HepG2 (cell line): ENCODE measurements around the gene AHSG. TPM values are rescaled to one million over a fixed set of nuclear protein-coding genes. Genes with fewer than 3 reads are reported as not detected.

Source experiments
- ATAC-seq: fragments of 200-7000 bp; cut with Tn5 transposase; 3 replicates; pipeline ENCODE4 v1.9.1; 2020; ENCODE audit warnings: mild to moderate bottlenecking, moderate library complexity
- BruUV-seq: library from RNA; stranded (reverse); fragments of 400-500 nt; replicated peaks from 2 replicates; lab custom pipeline; 2021; lab: Mats Ljungman, UMichigan
- CTCF ChIA-PET: fragments of 300-600 bp; formaldehyde crosslinking; extraction: SDS; loops from one replicate; lab custom pipeline; 2021; ENCODE audit warnings: low total read pairs, inconsistent platforms, low intra/inter-chr PET ratio; lab: Yijun Ruan, JAX
- POLR2A ChIA-PET: fragments of 350-600 bp; sonication (Branson Sonifier 250); formaldehyde crosslinking; loops from one replicate; lab custom pipeline; 2020; ENCODE audit warnings: antibody characterized with exemption, inconsistent platforms; lab: Yijun Ruan, JAX
- DNase-seq: peaks from one replicate; pipeline ENCODE4 v3.0.0-alpha.2; 2015; ENCODE audit warnings: low spot score
- FAIRE-seq: peaks from 3 replicates; lab custom pipeline; 2011; peaks lifted over from hg19 to GRCh38; lab: Jason Lieb, UNC
- H2AFZ ChIP-seq: one replicate; pipeline ENCODE4 v1.6.1; 2011; ENCODE audit warnings: low read length, inconsistent platforms
- H3K27ac ChIP-seq: fragments of 300-600 bp; 3 replicates; pipeline ENCODE4 v1.8.0; 2011; ENCODE audit warnings: mixed run types, mild to moderate bottlenecking, mixed read lengths, low read length, inconsistent platforms; ENCODE audit not compliant: insufficient read depth; ENCODE audit errors: extremely low read length
- H3K27me3 ChIP-seq, 2 experiments: fragments of 200-600 bp in 1 of 2; 2 replicates in 1 of 2; 3 replicates in 1 of 2; pipeline versions ENCODE4 v1.6.0 to v1.8.0; 2011; ENCODE audit warnings: low read length in 2 of 2, mild to moderate bottlenecking in 2 of 2, moderate library complexity in 2 of 2, inconsistent platforms in 1 of 2; ENCODE audit not compliant: insufficient read depth in 2 of 2, control insufficient read depth in 1 of 2
- H3K36me3 ChIP-seq, 2 experiments: fragments of 200-600 bp in 1 of 2; replicated peaks in 1 of 2; 2 replicates in 1 of 2; 3 replicates in 1 of 2; pipeline versions ENCODE4 v1.5.1 to v1.8.0; 2011; ENCODE audit warnings: low read length in 2 of 2, inconsistent platforms in 1 of 2; ENCODE audit not compliant: insufficient read depth in 2 of 2, control insufficient read depth in 1 of 2
- H3K4me1 ChIP-seq: 2 replicates; pipeline ENCODE4 v1.5.1; 2012; ENCODE audit warnings: low read length, inconsistent platforms; ENCODE audit not compliant: insufficient read depth
- H3K4me2 ChIP-seq: 2 replicates; pipeline ENCODE4 v1.6.0; 2011; ENCODE audit warnings: low read depth, low read length, inconsistent platforms
- H3K4me3 ChIP-seq, 3 experiments: fragments of 200-600 bp in 1 of 3; sonication (generic), shearing (Covaris generic) in 1 of 3; replicated peaks in 1 of 3; 2 replicates each; pipeline ENCODE4 v1.5.1; 2011 to 2016; ENCODE audit warnings: low read length in 3 of 3, inconsistent platforms in 2 of 3, low read depth in 2 of 3, mild to moderate bottlenecking in 2 of 3, control low read depth in 1 of 3, mixed read lengths in 1 of 3; ENCODE audit not compliant: insufficient read depth in 1 of 3
- H3K79me2 ChIP-seq: one replicate; pipeline ENCODE4 v1.6.1; 2011; ENCODE audit warnings: low read length, inconsistent platforms; ENCODE audit not compliant: insufficient read depth
- H3K9ac ChIP-seq: 2 replicates; pipeline ENCODE4 v1.6.0; 2011; ENCODE audit warnings: mild to moderate bottlenecking, low read depth, low read length, inconsistent platforms; ENCODE audit not compliant: insufficient read depth
- H3K9me3 ChIP-seq: 2 replicates; pipeline ENCODE4 v1.5.1; 2012; ENCODE audit warnings: mild to moderate bottlenecking, low read length
- H4K20me1 ChIP-seq: 2 replicates; pipeline ENCODE4 v1.6.0; 2011; ENCODE audit warnings: inconsistent platforms, mild to moderate bottlenecking, low read length, moderate library complexity; ENCODE audit not compliant: insufficient read depth
- ATF5 ChIP-seq: sonication (generic); formaldehyde crosslinking; IDR thresholded peaks from 2 replicates; pipeline ENCODE4 v1.4.0; 2020; ENCODE audit warnings: mild to moderate bottlenecking, low read depth, missing genetic modification reagents
- ATM ChIP-seq: fragments of 450-650 bp; IDR thresholded peaks from 2 replicates; pipeline ENCODE4 v1.7.1; 2017; ENCODE audit warnings: mild to moderate bottlenecking, borderline replicate concordance
- CBFB ChIP-seq: sonication (generic); formaldehyde crosslinking; IDR thresholded peaks from 2 replicates; pipeline ENCODE4 v1.4.0; 2020; ENCODE audit warnings: missing genetic modification reagents
- DNMT1 ChIP-seq: sonication (generic); formaldehyde crosslinking; IDR thresholded peaks from 2 replicates; pipeline ENCODE4 v1.5.1; 2020; ENCODE audit warnings: mild to moderate bottlenecking, missing genetic modification reagents
- FOXO4 ChIP-seq: sonication (generic); formaldehyde crosslinking; conservative IDR thresholded peaks from 2 replicates; pipeline ENCODE4 v1.8.1; 2023; ENCODE audit warnings: missing genetic modification reagents
- MLX ChIP-seq: IDR thresholded peaks from 2 replicates; pipeline ENCODE4 v1.6.1; 2016
- THAP7 ChIP-seq: sonication (generic); formaldehyde crosslinking; IDR thresholded peaks from 2 replicates; pipeline ENCODE4 v1.8.1; 2023; ENCODE audit warnings: mild to moderate bottlenecking, missing genetic modification reagents
- THYN1 ChIP-seq: sonication (generic); formaldehyde crosslinking; IDR thresholded peaks from 2 replicates; pipeline ENCODE4 v1.8.1; 2023; ENCODE audit warnings: low read depth, mild to moderate bottlenecking, moderate library complexity, missing genetic modification reagents, borderline replicate concordance
- ZBTB42 ChIP-seq: sonication (generic); formaldehyde crosslinking; IDR thresholded peaks from 2 replicates; pipeline ENCODE4 v1.5.0; 2020; ENCODE audit warnings: mild to moderate bottlenecking, missing genetic modification reagents
- ZNF205 ChIP-seq: IDR thresholded peaks from 2 replicates; pipeline ENCODE4 v1.6.1; 2018; ENCODE audit warnings: missing biosample characterization, missing genetic modification reagents
- ZNF704 ChIP-seq: sonication (generic); formaldehyde crosslinking; IDR thresholded peaks from 2 replicates; pipeline ENCODE4 v1.8.1; 2023; ENCODE audit warnings: mild to moderate bottlenecking, inconsistent platforms, moderate library complexity, missing genetic modification reagents, borderline replicate concordance
- ZNF747 ChIP-seq: sonication (generic); formaldehyde crosslinking; IDR thresholded peaks from 2 replicates; pipeline ENCODE4 v1.8.1; 2023; ENCODE audit warnings: missing genetic modification reagents, mild to moderate bottlenecking, borderline replicate concordance
- ZNF775 ChIP-seq: sonication (generic); formaldehyde crosslinking; IDR thresholded peaks from 2 replicates; pipeline ENCODE4 v1.4.0; 2020; ENCODE audit warnings: missing genetic modification reagents, mild to moderate bottlenecking, moderate library complexity, borderline replicate concordance
- WGBS: methylation state at CpG from one replicate; pipeline ENCODE4 v1.1.6; 2017; ENCODE audit warnings: low lambda C conversion rate; 5-methylcytosine and 5-hydroxymethylcytosine counted together
- in situ Hi-C: cut with HindIII; loops from 2 replicates; pipeline ENCODE4 v1.10.0; 2017; ENCODE audit warnings: low pct_unique_long_range_greater_than_20kb; ENCODE audit not compliant: extremely low pct_ligation_motif_present
- intact Hi-C: fragments of 100-400 bp; cut with micrococcal nuclease; formaldehyde crosslinking; loops from one replicate; pipeline ENCODE4 v1.10.0; 2022; ENCODE audit not compliant: unreplicated experiment
- polyA plus RNA-seq, 8 experiments: library from polyadenylated mRNA; depleted of rRNA in 3 of 8; stranded (reverse) in 7 of 8; unstranded in 1 of 8; fragments of >200 nt; fragmentation: Illumina TruSeq in 4 of 8; extraction: Trizol in 4 of 8; gene quantifications; 2 replicates each; pipeline versions ENCODE4 v1.2.1 to v1.2.3, GENCODE V29; 2011 to 2016; ENCODE audit warnings: low read depth in 4 of 8, missing spikeins in 1 of 8, mixed read lengths in 1 of 8; ENCODE audit not compliant: insufficient read depth in 1 of 8
- total RNA-seq, 5 experiments: library from RNA; depleted of rRNA; stranded (reverse); fragments of >200 nt; fragmentation: Illumina TruSeq; extraction: Trizol; gene quantifications; 2 replicates each; pipeline ENCODE4 v1.2.3, GENCODE V29; 2016; ENCODE audit warnings: low read depth in 1 of 5

The AHSG gene
- total and polyA plus RNA-seq, 2 of the 13 experiments (the other 11 are each of a cell fraction or from before 2014, with no cell fraction given): 2,043 to 19,152 TPM

GRCh38 chr3:186668426-186668825 lies 55.6 kb downstream of the AHSG start:
- TF ChIP-seq ZNF747 (CRISPR knock-in tag): no peak
- TF ChIP-seq DNMT1: no peak
- no peak for TF ChIP-seq FOXO4 (CRISPR knock-in tag)
- TF ChIP-seq ZNF205 (CRISPR knock-in tag): no peak
- no peak for TF ChIP-seq ZBTB42
- no peak for TF ChIP-seq ZNF704 (CRISPR knock-in tag)
- no peak for TF ChIP-seq ATM
- TF ChIP-seq ZNF775: no peak
- no peak for TF ChIP-seq MLX
- TF ChIP-seq THAP7 (CRISPR knock-in tag): no peak
- TF ChIP-seq ATF5 (CRISPR knock-in tag): no peak
- TF ChIP-seq THYN1 (CRISPR knock-in tag): no peak
- no peak for TF ChIP-seq CBFB (CRISPR knock-in tag)
- Histone ChIP-seq H3K27ac (no peak overlapping the region), H4K20me1 (no peaks in the 10 kb centered on the region), H3K9me3 (no peaks in the 10 kb centered on the region), H2AFZ (no peak overlapping the region), H3K79me2 (no peaks in the 10 kb centered on the region), H3K9ac (no peak overlapping the region), H3K27me3 (no peaks in the 10 kb centered on the region), H3K4me2 (no peak overlapping the region), H3K4me3 (no peak overlapping the region), H3K4me1 (peaks cover 39% of the 10 kb centered on the region), H3K36me3 (no peaks in the 10 kb centered on the region)
- ATAC-seq (no peak), DNase-seq (no peak), FAIRE-seq (no peak)
- intact Hi-C loops: no loop called here
- POLR2A ChIA-PET: no interaction called here
- CTCF ChIA-PET: no interaction called here
- 49% methylated on average over 6 of the region's 6 CpGs for WGBS
- in situ Hi-C loops: no loop called here
- BruUV-seq: no TSS peak
